ENCODE results near the gene UNC79. TPM values are rescaled to one million over a fixed set of nuclear protein-coding genes. Genes with fewer than 3 reads are reported as not detected.
"Not testable (repeated sequence)": the region's sequence is repeated elsewhere in the genome, so short reads cannot be mapped to it uniquely, and the experiment has no call there.

The UNC79 gene
- total RNA-seq: 0.41 TPM

- peak; percentile 41 for DNase-seq
Observed at GRCh38 chr14:93430315-93431035, at the start of gene UNC79. TSS of gene UNC79 (plus strand) at chr14:93430939. CDS start at chr14:93431030, 91 bp downstream.

- DNase-seq: no peak
Observed at GRCh38 chr14:93381644-93382043, 49.1 kb upstream of the UNC79 start.

GRCh38 chr14:93384256-93384655 is 46.5 kb upstream of the UNC79 start:
- DNase-seq: not testable (repeated sequence)

- no peak for DNase-seq
Observed at GRCh38 chr14:93395231-93395630, 35.5 kb upstream of the UNC79 start.

GRCh38 chr14:93396456-93396855 is 34.3 kb upstream of the UNC79 start:
- no peak for DNase-seq

GRCh38 chr14:93398491-93398890 is 32.2 kb upstream of the UNC79 start:
- DNase-seq: no peak

- no peak for DNase-seq
Observed at GRCh38 chr14:93402951-93403350, 27.8 kb upstream of the UNC79 start.

GRCh38 chr14:93410021-93410420 is 20.7 kb upstream of the UNC79 start:
- no peak for DNase-seq

GRCh38 chr14:93410893-93411292 is 19.8 kb upstream of the UNC79 start:
- no peak for DNase-seq

- not testable (repeated sequence) for DNase-seq
Observed at GRCh38 chr14:93425136-93425535, 5.6 kb upstream of the UNC79 start.

- no peak for DNase-seq
Observed at GRCh38 chr14:93426750-93427149, 4.0 kb upstream of the UNC79 start.

- DNase-seq: peak; percentile 70
Observed at GRCh38 chr14:93431036-93431670, 414 bp downstream of the UNC79 start.

GRCh38 chr14:93454224-93454623 is 23.5 kb downstream of the UNC79 start:
- no peak for DNase-seq

GRCh38 chr14:93456356-93456755 is 25.6 kb downstream of the UNC79 start:
- DNase-seq: no peak

GRCh38 chr14:93458234-93458633 is 27.5 kb downstream of the UNC79 start:
- DNase-seq: no peak

GRCh38 chr14:93462479-93462878 is 31.7 kb downstream of the UNC79 start:
- no peak for DNase-seq

GRCh38 chr14:93464271-93464670 is 33.5 kb downstream of the UNC79 start:
- DNase-seq: no peak

- DNase-seq: no peak
Observed at GRCh38 chr14:93475471-93475870, 44.7 kb downstream of the UNC79 start.

GRCh38 chr14:93476305-93476704 is 45.6 kb downstream of the UNC79 start:
- DNase-seq: no peak

GRCh38 chr14:93479074-93479473 is 48.3 kb downstream of the UNC79 start:
- DNase-seq: not testable (repeated sequence)

GRCh38 chr14:93480867-93481266 is 50.1 kb downstream of the UNC79 start:
- DNase-seq: no peak

- DNase-seq: no peak
Observed at GRCh38 chr14:93481758-93482157, 51.0 kb downstream of the UNC79 start.

GRCh38 chr14:93490001-93490400 is 59.3 kb downstream of the UNC79 start:
- DNase-seq: no peak

GRCh38 chr14:93493054-93493453 is 62.3 kb downstream of the UNC79 start:
- no peak for DNase-seq
